H9 (cell line): Measurements from ENCODE around the gene CNGA2. TPM values are rescaled to one million over a fixed set of nuclear protein-coding genes. Genes with fewer than 3 reads are reported as not detected.

ENCODE experiments used
- DNase-seq: peaks from one replicate; pipeline ENCODE4 v3.0.0-alpha.2; 2017
- H2AFZ ChIP-seq: one replicate; pipeline ENCODE4 v1.6.1; 2013; ENCODE audit warnings: mild to moderate bottlenecking, low read length, control low read depth, moderate library complexity
- H2AK5ac ChIP-seq: 2 replicates; pipeline ENCODE4 v1.6.1; 2013; ENCODE audit warnings: low read length, control low read depth, mixed read lengths; ENCODE audit not compliant: insufficient read length
- H2BK120ac ChIP-seq: one replicate; pipeline ENCODE4 v1.6.1; 2013; ENCODE audit warnings: low read depth, mild to moderate bottlenecking, low read length, control low read depth, inconsistent platforms; ENCODE audit not compliant: poor library complexity, severe bottlenecking
- H2BK12ac ChIP-seq: 2 replicates; pipeline ENCODE4 v1.6.1; 2013; ENCODE audit warnings: low read length, control low read depth, mixed read lengths, low read depth; ENCODE audit not compliant: insufficient read length
- H2BK15ac ChIP-seq: 2 replicates; pipeline ENCODE4 v1.6.1; 2013; ENCODE audit warnings: low read depth, low read length, control low read depth
- H2BK20ac ChIP-seq: one replicate; pipeline ENCODE4 v1.6.1; 2013; ENCODE audit warnings: low read depth, mild to moderate bottlenecking, low read length, control low read depth, inconsistent platforms; ENCODE audit not compliant: poor library complexity, severe bottlenecking
- H2BK5ac ChIP-seq: 2 replicates; pipeline ENCODE4 v1.6.1; 2013; ENCODE audit warnings: low read length, control low read depth, mixed read lengths; ENCODE audit not compliant: insufficient read length
- H3K14ac ChIP-seq: 2 replicates; pipeline ENCODE4 v1.6.1; 2013; ENCODE audit warnings: low read length, control low read depth; ENCODE audit not compliant: insufficient read depth
- H3K18ac ChIP-seq: 2 replicates; pipeline ENCODE4 v1.6.1; 2013; ENCODE audit warnings: low read depth, mild to moderate bottlenecking, mixed read lengths, low read length, control low read depth; ENCODE audit not compliant: insufficient read length
- H3K23ac ChIP-seq: 2 replicates; pipeline ENCODE4 v1.6.1; 2013; ENCODE audit warnings: low read length, control low read depth, mixed read lengths, low read depth; ENCODE audit not compliant: insufficient read length
- H3K23me2 ChIP-seq: 2 replicates; pipeline ENCODE4 v1.6.1; 2013; ENCODE audit warnings: low read depth, mild to moderate bottlenecking, mixed read lengths, low read length, control low read depth; ENCODE audit not compliant: insufficient read length, poor library complexity, severe bottlenecking
- H3K27ac ChIP-seq: 2 replicates; pipeline ENCODE4 v1.5.1; 2013; ENCODE audit warnings: low read length, control low read depth, mixed read lengths, low read depth; ENCODE audit not compliant: insufficient read length
- H3K27me3 ChIP-seq: 2 replicates; pipeline ENCODE4 v1.6.1; 2013; ENCODE audit warnings: low read length, control low read depth, inconsistent platforms; ENCODE audit not compliant: insufficient read depth
- H3K4ac ChIP-seq: 2 replicates; pipeline ENCODE4 v1.6.1; 2013; ENCODE audit warnings: low read depth, mild to moderate bottlenecking, control low read depth, inconsistent platforms, low read length, moderate library complexity
- H3K4me1 ChIP-seq: 2 replicates; pipeline ENCODE4 v1.6.1; 2013; ENCODE audit warnings: low read length, control low read depth, inconsistent platforms; ENCODE audit not compliant: insufficient read depth
- H3K4me2 ChIP-seq: 2 replicates; pipeline ENCODE4 v1.6.1; 2013; ENCODE audit warnings: low read length, control low read depth, mixed read lengths; ENCODE audit not compliant: insufficient read length, insufficient read depth
- H3K56ac ChIP-seq: 2 replicates; pipeline ENCODE4 v1.6.1; 2013; ENCODE audit warnings: low read depth, mild to moderate bottlenecking, mixed read lengths, low read length, control low read depth; ENCODE audit not compliant: insufficient read length
- H3K79me1 ChIP-seq: 2 replicates; pipeline ENCODE4 v1.6.1; 2013; ENCODE audit warnings: low read depth, mild to moderate bottlenecking, moderate library complexity, low read length, control low read depth, inconsistent platforms; ENCODE audit not compliant: insufficient read depth, poor library complexity, severe bottlenecking
- H3K79me2 ChIP-seq: 2 replicates; pipeline ENCODE4 v1.6.1; 2013; ENCODE audit warnings: low read length, control low read depth, inconsistent platforms; ENCODE audit not compliant: insufficient read depth
- H3K9ac ChIP-seq: 2 replicates; pipeline ENCODE4 v1.6.1; 2013; ENCODE audit warnings: low read length, control low read depth, mixed read lengths; ENCODE audit not compliant: insufficient read length; ENCODE audit errors: extremely low read depth
- H3K9me3 ChIP-seq: one replicate; pipeline ENCODE4 v1.6.1; 2013; ENCODE audit warnings: low read depth, low read length, inconsistent platforms; ENCODE audit not compliant: control insufficient read depth
- H3T11ph ChIP-seq: one replicate; pipeline ENCODE4 v1.6.1; 2013; ENCODE audit warnings: mild to moderate bottlenecking, low read length, control low read depth, inconsistent platforms
- H4K20me1 ChIP-seq: one replicate; pipeline ENCODE4 v1.6.1; 2013; ENCODE audit not compliant: control insufficient read depth, insufficient read length, insufficient read depth
- H4K5ac ChIP-seq: 2 replicates; pipeline ENCODE4 v1.6.1; 2013; ENCODE audit warnings: low read depth, mild to moderate bottlenecking, mixed read lengths, low read length, control low read depth; ENCODE audit not compliant: insufficient read length
- H4K8ac ChIP-seq: replicated peaks from 2 replicates; pipeline ENCODE4 v1.6.1; 2013; ENCODE audit warnings: low read length, control low read depth, mixed read lengths, low read depth; ENCODE audit not compliant: insufficient read length
- H4K91ac ChIP-seq: 2 replicates; pipeline ENCODE4 v1.6.1; 2013; ENCODE audit warnings: low read depth, mild to moderate bottlenecking, moderate library complexity, mixed read lengths, low read length, control low read depth; ENCODE audit not compliant: insufficient read length
- H3K27ac Mint-ChIP-seq, 3 experiments: 2 replicates in 2 of 3; 3 replicates in 1 of 3; pipeline ENCODE4 v1.8.0; 2020 to 2021; ENCODE audit warnings: mixed read lengths in 3 of 3, mild to moderate bottlenecking in 1 of 3, moderate library complexity in 1 of 3
- H3K27me3 Mint-ChIP-seq: 2 replicates; pipeline ENCODE4 v1.8.0; 2021; ENCODE audit warnings: low read depth, mild to moderate bottlenecking, moderate library complexity, mixed read lengths
- H3K36me3 Mint-ChIP-seq, 3 experiments: 2 replicates in 2 of 3; 3 replicates in 1 of 3; pipeline ENCODE4 v1.8.0; 2020 to 2021; ENCODE audit warnings: low read depth in 3 of 3, mixed read lengths in 3 of 3; ENCODE audit not compliant: insufficient read depth in 1 of 3
- H3K4me1 Mint-ChIP-seq, 2 experiments: 2 replicates each; pipeline ENCODE4 v1.8.0; 2020; ENCODE audit warnings: mixed read lengths in 2 of 2
- H3K4me3 Mint-ChIP-seq, 2 experiments: 2 replicates in 1 of 2; 3 replicates in 1 of 2; pipeline ENCODE4 v1.8.0; 2020 to 2021; ENCODE audit warnings: mild to moderate bottlenecking in 2 of 2, mixed read lengths in 2 of 2, moderate library complexity in 1 of 2
- H3K9me3 Mint-ChIP-seq, 2 experiments: 2 replicates in 1 of 2; 3 replicates in 1 of 2; pipeline ENCODE4 v1.8.0; 2020; ENCODE audit warnings: mild to moderate bottlenecking in 2 of 2, mixed read lengths in 2 of 2, moderate library complexity in 1 of 2
- WGBS: extraction: QIAGEN DNeasy Blood & Tissue Kit; methylation state at CpG from one replicate; pipeline ENCODE4 v1.1.7; 2013; ENCODE audit warnings: missing lambda C conversion rate, low lambda C conversion rate, mixed read lengths; ENCODE audit not compliant: insufficient read length; ENCODE audit errors: extremely low coverage; 5-methylcytosine and 5-hydroxymethylcytosine counted together
- total RNA-seq: library from RNA; stranded (reverse); gene quantifications from 2 replicates; pipeline ENCODE4 v1.2.1, GENCODE V29; 2021
- TF ChIP-seq, protein P1 (sequence below): fragments of 200-600 bp; sonication (generic); conservative IDR thresholded peaks from 3 replicates; pipeline ENCODE4 v1.8.0; 2021; ENCODE audit warnings: antibody characterized with exemption, mild to moderate bottlenecking

Gene CNGA2
- total RNA-seq, 1 experiment from 2014 or later = not detected

DNA sequence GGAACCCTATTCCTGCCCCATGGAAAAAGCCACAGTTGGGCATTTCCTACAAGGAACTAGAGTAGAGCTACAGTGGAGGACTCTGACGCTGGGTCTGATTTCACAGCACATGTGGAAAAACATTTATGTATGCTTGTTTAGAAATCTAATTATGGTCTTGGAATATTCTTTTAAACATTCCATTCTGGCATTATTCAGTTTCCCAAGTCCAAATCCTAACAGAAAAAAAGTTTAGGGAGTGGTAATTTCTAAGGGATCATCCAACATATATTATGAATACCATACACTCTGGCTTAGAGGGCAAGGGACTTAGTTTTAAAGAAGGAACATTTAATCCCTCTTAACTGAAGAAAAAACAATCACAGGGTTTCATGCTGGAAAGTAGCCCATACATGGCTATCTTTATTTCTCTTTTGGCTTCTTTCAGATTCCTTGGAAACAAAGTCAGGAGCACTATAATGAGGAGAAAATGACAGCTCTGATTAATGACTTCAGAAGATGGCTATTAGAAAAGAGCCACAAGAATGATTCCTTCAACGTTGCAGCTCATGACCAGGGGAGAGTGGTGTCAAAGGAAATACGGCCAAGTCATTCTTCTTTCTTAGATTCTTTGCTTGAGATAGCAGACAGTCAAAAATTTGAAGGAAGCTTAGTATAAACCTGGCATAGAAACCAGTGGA lies 56.1 kb downstream of the CNGA2 start:
- no peaks in the 10 kb centered on the region for H3K4me1 ChIP-seq
- no peak overlapping the region for H2BK12ac ChIP-seq
- no peak overlapping the region for H2BK20ac ChIP-seq
- H4K20me1 ChIP-seq = no peaks in the 10 kb centered on the region
- no peak overlapping the region for H3K27ac ChIP-seq
- H3K23me2 ChIP-seq = no peaks in the 10 kb centered on the region
- no peak overlapping the region for H3K4me2 ChIP-seq
- WGBS = no CpG with 5 or more reads among the region's 3 CpGs
- no peak overlapping the region for H2AFZ ChIP-seq
- H4K91ac ChIP-seq = no peak overlapping the region
- no peak overlapping the region for H2BK15ac ChIP-seq
- no peak overlapping the region for H3K9ac ChIP-seq
- Mint-ChIP-seq H3K36me3 (no peaks in the 10 kb centered on the region; a peak in 2 of 7 replicates), H3K4me1 (no peaks in the 10 kb centered on the region), H3K27ac (no peak overlapping the region), H3K27me3 (peaks cover 12% of the 10 kb centered on the region), H3K9me3 (peaks cover 60 to 68% of the 10 kb centered on the region in 2 experiments), H3K4me3 (no peak overlapping the region)
- H2BK5ac ChIP-seq = no peak overlapping the region
- peaks cover 48% of the 10 kb centered on the region for H3K9me3 ChIP-seq
- H3K79me1 ChIP-seq = no peaks in the 10 kb centered on the region
- no peak for DNase-seq
- no peak overlapping the region for H3K18ac ChIP-seq
- no peak overlapping the region for H4K5ac ChIP-seq
- H3T11ph ChIP-seq = no peak overlapping the region
- H3K23ac ChIP-seq = no peak overlapping the region
- no peak overlapping the region for H2BK120ac ChIP-seq
- no peak overlapping the region for H3K4ac ChIP-seq
- no peaks in the 10 kb centered on the region for H3K27me3 ChIP-seq
- no peaks in the 10 kb centered on the region; the same call in 1 of the 2 replicates for H3K79me2 ChIP-seq
- no peak overlapping the region for H3K14ac ChIP-seq
- no peak overlapping the region for H4K8ac ChIP-seq
- TF ChIP-seq, protein P1, sequence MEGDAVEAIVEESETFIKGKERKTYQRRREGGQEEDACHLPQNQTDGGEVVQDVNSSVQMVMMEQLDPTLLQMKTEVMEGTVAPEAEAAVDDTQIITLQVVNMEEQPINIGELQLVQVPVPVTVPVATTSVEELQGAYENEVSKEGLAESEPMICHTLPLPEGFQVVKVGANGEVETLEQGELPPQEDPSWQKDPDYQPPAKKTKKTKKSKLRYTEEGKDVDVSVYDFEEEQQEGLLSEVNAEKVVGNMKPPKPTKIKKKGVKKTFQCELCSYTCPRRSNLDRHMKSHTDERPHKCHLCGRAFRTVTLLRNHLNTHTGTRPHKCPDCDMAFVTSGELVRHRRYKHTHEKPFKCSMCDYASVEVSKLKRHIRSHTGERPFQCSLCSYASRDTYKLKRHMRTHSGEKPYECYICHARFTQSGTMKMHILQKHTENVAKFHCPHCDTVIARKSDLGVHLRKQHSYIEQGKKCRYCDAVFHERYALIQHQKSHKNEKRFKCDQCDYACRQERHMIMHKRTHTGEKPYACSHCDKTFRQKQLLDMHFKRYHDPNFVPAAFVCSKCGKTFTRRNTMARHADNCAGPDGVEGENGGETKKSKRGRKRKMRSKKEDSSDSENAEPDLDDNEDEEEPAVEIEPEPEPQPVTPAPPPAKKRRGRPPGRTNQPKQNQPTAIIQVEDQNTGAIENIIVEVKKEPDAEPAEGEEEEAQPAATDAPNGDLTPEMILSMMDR = no peak
- no peak overlapping the region for H3K56ac ChIP-seq
- H2AK5ac ChIP-seq = no peak overlapping the region
